GM23248 (cell line): ENCODE data around the gene CYCS.

ENCODE experiments used
- EZH2 ChIP-seq: fragments of 200-600 bp; sonication (generic); IDR thresholded peaks from 2 replicates; pipeline ENCODE4 v1.6.1; 2018; ENCODE audit warnings: antibody characterized with exemption, mild to moderate bottlenecking; ENCODE audit not compliant: insufficient read depth, poor library complexity, severe bottlenecking
- EZH2phosphoT487 ChIP-seq: fragments of 200-600 bp; sonication (generic); IDR thresholded peaks from 2 replicates; pipeline ENCODE4 v1.6.1; 2018; ENCODE audit warnings: antibody characterized with exemption, moderate library complexity, mild to moderate bottlenecking, low read depth; ENCODE audit not compliant: insufficient read depth

GRCh38 chr7:25148772-25149575 is 23.9 kb upstream of the CYCS start:
- TF ChIP-seq EZH2 (no peak), EZH2phosphoT487 (no peak)
